CD4-positive, alpha-beta T cell treated with Interleukin-6 for 4 hours (primary cell): Measurements from ENCODE around the gene IFNLR1.

Experiments
- DNase-seq: peaks from one replicate; pipeline ENCODE4 v3.0.0-alpha.2; 2020; ENCODE audit warnings: mixed read lengths

Gene IFNLR1

DNA sequence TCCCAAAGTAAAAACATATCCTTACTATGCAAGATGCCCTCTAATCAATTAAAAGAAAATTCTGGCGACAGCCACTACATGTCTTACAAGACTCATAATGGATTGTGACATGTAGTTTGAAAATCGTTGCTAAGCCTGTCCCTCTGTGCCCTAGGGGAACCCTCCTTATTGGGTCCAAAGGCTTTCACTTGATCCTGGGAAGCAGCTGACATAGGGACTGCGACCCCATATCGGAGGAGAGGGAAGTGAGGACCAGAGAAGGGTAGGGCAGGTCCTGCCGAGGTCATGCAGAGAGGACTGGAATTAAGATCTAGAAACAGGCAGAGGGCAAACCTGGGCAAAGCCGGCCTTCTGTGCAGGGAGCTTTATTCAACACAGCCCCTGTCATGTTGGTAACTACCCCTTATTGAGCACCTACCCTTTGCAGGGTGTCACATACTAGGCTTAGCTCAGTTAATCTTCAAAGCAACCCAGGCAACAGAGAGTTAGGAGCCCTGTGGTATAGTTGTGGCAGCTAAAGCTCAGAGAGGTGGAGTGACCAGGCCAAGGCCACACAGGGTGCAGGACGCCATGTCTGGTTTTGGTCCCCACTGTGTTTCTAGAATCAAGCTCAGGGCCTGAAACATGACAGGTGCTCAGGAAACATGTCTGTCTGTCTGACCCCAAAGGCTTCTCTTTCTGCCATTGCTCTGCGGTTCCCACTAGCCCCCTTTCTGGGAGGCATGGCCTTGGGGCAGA is 18.4 kb upstream of the IFNLR1 start:
- DNase-seq: no peak

DNA sequence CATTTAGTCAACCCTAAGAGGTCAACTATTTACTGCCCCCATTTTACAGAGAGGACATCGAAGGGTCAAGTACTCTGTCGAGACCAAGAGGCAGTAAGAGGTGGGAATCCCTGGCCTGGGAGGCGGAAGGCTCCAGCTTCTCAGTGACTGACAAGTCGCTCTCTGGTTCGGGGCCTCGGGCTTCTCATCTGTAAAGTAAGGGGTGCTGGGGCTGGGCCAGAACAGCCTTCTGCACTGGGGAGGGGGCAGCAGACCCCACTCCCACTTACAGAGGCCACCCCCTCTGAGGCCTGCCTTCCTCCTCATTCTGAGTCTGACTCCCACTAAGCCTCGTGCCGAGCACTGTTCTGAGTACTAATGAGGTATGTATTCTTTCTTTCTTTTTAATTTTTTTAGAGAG is 17.0 kb upstream of the IFNLR1 start:
- DNase-seq: no peak

DNA sequence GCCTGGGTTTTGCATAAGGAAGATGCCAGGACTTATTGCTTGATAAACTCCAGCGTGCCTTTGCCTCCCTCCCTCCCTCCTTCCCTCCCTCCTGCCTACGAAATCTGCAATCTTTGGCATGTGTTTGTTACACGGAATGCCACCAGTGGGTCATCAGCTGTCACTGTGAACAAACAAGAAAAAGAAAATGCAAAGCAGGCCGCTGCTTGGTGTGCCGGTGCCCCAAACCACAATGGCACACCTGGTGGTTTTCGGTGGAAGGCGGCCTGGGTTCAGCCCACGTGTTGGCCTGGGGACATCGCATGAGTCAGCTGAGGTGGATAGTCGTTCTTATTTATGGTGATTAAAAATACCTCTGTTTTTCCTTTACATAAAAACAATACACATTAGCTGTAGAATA is 16.3 kb upstream of the IFNLR1 start:
- DNase-seq: peak; percentile 13

DNA sequence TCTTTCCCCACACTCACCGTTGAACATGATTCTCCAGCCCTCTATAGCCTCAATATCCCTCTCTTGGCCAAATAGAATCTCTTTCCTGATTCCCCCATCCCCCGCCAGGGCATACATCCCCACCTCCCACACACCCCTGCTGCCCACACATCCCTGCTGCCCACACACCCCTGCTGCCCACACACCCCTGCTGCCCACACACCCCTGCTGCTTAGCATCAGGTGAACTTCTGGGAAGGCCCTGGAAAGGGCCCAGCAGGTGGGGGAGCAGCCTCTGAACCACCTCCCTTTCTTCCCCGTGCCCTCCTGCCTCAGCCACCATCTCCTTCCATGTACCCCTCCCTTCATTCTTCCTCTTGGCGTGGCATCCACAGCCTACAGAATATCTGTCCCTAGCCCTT is 15.9 kb upstream of the IFNLR1 start:
- no peak for DNase-seq

DNA sequence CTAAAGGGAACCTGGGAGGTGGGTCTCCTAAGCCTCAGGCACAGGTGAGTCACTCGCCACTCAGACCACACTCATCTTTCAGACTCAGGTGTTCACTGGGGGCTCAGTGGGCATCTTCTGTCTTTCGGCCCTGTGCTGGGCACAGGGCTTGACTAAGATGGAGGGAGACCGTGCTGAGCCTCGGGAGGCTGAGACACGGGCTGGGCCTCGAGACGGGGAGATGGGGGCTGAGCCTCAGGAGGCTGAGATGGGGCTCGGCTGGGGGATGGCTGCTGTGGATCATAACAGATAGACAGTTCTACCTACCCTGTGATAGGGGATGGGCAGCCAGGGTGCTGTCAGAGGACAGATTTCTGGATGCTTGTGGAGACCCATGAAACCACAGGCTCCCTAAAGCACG is 15.5 kb upstream of the IFNLR1 start:
- no peak for DNase-seq

DNA sequence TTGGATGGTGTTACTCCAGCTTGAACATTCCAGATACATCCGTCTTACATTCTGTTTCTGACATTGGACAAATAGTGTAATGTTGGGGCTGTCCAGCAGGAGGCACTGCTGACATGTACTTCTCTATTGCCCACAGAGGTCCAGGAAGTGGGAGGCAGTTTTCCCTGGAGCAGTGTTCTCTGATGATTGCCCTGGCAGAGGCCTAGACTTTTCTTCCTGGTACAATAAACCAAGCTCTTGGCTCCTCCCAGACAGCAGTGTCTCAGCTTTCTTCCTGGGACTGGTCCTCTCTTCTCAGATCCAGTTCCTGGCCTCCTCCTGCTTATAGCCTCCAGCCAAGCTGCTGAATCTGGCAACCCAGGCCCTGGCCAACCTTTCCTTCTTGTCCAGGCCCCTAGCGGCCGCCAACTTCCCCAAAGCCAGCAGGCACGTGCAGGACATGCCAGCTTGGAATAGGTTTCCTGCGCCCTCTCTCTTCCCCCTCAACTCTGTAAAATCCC is 14.9 kb upstream of the IFNLR1 start:
- DNase-seq: peak; percentile 68

DNA sequence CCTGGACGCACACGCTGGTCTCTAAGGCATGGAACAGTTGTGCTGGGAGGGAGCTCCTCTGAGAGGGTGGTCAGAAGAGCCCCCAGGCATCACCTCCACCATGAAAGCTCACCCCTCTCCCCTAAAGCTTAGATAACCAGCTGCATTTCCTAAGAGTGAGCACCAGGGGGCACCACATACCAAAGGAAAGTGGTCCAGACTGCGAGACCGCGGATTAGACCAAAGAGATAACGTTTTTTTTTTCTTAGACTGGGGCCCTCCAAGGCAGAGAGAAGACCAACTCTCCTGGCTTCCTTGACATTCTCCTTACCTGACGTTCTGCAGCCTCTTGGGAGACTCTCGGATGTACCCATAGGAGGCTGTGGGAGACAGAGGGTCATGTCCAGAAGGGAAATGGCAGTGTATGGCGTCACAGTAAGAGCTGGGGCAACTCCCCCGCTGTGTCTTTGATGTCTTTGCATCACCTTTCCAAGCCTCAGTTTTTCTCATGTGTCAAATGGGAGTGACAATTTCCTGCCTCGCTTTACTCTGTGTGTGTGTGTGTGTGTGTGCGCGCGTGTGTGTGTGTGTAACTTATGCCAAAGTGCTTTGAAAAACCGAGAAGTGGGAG is 12.3 kb upstream of the IFNLR1 start:
- peak; percentile 81 for DNase-seq

DNA sequence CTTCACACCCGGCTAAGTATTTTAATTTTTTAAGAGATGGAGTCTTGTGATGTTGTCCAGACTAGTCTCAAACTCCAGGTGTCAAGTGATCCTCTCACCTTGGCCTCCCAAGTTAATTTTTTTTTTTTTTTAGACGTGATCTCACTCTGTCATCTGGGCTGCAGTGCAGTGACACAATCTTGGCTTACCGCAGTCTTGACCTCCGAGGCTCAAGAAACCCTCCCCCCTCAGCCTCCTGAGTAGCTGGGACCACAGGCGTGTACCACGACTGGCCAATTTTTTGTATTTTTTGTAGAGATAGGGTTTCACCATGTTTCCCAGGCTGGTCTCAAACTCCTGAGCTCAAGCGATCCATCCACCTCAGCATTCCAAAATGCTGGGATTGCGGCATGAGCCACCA is 11.7 kb upstream of the IFNLR1 start:
- DNase-seq: no peak

DNA sequence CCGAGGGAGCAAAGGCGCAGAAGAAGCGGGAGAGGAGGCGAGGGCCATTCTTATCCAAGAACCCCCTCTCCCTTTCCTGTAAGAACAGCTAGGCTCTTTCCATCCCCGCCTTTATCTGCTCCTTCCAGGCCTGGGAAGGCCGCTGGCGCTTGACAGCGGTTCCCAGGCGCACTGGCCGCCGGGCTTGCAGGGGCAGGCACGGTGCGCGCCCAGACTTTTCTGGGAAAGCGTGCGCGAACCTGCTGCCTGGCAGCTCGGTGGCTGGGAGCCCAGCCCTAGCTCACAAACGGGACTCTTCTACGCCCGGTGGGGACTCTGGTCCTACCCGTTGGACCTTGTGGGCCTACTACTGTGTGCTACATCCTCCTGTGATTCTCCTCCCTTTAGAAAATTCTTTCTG is 8.8 kb upstream of the IFNLR1 start:
- no peak for DNase-seq

DNA sequence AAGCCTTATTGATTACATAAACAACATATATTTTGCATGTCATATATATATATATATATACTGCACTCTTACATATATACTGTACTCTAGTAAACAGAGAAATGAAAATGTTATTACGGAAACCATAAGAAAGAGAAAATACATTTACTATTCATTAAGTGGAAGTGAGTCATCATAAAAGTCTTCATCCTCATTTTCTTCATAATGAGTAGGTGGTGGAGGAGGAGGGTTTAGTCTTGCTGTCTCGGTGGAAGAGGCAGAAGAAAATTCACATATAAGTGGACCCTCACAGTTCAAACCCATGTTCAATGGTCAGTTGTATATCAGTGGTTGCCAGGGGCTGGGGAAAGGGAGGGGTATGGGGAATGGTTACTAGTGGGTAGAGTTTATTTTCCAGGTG is 8.0 kb upstream of the IFNLR1 start:
- DNase-seq: no peak

DNA sequence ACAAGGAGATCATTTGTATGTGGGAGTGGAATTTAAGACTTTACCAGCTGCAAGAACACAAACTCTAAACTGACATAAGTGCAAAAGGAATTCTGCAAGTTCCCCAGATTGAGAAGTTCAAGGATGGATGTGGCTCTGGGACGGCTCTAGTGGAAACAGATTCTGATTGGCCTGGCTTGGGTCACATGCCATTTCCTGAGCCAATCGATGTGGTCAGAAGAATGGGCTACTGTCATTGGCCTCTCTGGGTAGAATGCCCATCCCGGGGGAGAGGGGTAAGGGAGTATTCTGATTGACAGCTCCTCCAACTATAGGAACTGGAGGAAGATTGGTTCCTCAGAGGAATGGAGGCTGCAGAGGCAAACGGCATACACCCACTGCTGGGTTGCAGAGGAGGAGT is 6.0 kb upstream of the IFNLR1 start:
- no peak for DNase-seq

DNA sequence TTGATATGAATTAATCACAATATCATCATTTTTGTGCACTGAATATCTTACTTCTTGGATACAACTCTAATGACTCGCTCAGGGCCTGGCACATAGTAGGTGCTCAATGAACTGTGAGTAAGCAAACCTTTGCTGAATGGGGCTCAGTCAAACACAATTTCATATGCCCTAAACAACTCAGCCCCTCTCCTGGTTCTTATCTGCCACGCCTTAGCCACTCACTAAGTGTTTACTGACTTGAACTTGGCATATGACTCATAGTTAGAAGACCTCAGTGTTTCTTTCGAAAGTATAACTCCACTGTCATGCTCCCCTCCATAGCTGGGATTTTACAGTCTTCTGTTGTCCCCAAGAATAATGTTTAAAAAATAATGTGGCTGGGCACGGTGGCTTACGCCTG is 4.8 kb upstream of the IFNLR1 start:
- DNase-seq: peak; percentile 38

DNA sequence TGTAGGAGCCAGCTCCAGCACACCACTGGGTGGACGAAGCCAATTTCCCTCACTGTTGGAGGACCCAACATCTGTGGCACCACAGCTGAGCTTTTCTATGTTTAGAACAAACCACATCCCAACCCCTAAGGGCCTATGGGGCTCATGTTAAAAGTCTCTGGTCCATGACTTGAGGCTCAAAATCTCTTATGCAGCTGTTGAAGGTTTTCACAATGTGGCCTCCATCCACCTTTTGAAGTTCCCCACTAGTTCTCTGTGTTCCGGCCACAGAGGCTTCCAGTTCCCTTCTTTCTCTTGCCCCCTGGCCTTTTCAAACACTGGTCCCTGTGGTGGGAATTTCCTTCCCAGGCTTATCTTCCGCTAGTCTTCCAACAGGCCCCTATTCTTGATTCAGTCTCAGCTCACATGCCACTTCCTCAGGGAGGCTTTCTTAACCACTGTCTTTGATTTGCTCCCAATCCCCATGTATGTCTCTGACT is 3.9 kb upstream of the IFNLR1 start:
- no peak for DNase-seq

DNA sequence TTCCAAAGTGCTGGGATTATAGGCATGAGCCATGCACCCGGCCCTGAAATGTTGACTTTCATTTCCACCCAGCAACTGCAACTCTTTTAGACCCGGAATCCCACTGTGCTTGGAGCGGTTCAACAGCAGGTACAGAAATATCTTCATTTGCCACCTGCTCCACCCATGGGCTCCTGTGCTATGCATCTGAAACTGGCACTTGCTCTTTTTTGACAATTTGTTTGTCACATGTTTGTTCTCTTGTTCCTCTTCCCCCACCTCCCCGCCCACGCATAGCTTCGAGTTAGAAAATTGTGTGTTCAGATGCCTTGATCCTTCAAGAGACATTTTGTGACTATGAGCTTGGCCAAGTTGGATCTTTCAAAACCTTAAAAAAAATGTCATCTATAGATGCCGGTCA is 2.4 kb upstream of the IFNLR1 start:
- DNase-seq: peak; percentile 11

DNA sequence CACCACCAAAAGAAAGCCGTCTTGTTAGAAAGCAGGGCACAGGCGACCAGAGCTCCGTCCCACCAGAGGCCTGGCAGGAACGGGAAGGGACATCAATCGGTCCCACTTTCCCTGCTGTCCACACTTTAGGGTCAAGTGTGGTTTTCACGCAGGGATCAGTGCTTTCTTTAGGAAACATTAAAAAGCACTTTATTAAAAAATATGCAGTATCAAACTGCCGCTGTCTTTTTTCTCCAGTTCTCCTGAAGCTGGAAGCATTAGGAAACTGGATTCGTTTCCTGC is 437 bp downstream of the IFNLR1 start:
- DNase-seq: no peak

DNA sequence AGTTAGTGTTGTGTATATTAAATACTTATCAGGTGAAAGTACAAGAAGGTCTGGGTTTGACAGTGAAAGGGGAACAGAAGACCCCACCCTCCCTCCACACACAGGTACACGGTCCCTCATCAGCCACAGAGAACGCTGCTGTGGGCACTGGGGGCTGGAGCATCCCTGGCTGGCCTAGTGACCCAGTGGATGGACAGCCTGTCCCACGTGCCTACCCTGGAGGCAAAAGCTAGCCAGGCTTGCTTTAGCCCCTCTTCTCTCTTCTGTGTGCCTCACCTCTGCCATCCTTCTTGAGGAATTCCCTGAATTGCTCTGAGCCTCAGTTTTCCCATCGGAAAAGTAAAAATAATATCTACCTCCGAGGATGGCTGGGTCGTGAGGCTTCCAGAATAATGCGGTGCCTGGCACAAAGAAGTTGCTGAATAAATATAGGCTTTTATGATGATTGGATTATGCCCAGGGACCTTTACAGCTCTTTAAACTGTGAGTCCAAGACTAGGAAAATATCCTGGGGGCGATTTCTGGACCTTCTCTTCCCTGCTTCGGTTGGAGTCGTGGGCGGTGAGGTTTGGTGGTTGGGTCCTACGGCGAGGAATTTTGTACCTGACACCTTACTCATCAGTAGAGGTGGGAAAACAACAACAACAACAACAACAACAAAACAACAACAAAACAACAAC is 918 bp downstream of the IFNLR1 start:
- no peak for DNase-seq

DNA sequence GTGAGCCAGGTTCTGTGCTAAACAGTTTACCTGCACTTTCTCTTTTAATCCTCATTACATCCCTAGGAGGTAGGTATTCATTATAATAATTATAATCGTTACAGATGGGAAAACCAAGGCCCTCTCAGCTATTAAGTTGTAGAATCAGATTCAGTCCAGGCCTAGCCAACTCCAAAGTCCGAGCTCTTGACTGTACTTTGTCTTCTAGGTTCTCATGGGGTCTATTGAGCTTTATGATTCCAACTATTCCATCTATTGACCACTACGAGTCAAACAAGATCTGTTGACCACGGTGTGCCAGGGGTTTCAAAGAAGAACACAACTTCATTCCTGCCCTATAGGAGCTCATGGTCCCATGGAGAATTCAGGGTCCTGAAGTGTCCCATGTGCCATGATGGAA is 2.0 kb downstream of the IFNLR1 start:
- DNase-seq: no peak

DNA sequence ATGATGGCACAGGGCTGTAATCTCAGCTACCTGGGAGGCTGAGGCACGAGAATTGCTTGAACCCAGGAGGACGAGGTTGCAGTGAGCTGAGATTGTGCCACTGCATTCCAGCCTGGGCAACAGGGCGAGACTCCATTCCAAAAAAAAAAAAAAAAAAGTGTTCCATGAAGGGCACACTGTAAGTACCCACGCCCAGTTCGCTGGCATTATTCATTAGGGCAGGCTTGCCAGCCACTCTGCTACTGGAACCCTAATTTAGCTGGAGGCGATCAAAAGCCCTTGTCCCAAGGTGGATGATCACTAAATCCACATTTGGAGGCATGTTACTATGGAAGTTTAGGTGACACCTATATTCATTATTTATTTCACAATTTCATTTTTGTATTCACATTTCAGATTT is 5.0 kb downstream of the IFNLR1 start:
- DNase-seq: no peak

DNA sequence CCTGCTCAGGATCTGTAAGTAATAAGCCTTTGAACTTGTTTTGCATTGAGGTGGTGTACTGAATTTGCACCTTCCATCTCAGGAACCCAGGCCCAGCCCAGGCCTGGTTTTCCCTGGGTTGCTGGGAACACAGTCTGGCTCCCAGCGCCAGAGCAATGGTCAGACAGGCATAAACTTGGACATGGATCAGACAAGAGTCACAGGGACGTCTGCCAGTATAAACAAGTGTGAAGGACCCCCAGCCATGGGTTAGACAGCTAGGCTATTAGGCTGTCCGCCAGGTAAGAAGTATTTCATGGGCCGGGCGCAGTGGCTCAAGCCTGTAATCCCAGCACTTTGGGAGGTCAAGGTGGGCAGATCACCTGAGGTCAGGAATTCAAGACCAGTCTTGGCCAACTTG is 5.5 kb downstream of the IFNLR1 start:
- DNase-seq: no peak

DNA sequence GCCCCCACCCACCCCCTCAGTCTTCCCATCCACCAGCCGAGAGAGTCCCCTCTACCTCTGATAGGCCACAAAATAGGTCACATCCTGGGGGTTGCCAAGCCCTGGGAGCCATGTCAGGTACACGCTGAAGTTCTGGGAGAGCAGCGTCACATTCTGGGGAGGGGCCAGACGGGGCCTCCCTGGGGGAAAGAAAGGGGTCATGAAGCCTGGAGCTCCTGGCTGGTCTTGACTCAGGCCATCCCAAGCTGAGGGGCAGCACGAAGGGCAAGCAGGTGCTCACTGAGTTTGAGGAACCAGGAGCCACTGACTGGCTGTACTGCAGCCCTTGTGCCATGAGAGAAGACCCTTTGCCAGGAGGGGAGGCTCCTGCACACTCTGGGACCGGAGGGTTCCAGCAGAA is 6.4 kb downstream of the IFNLR1 start:
- DNase-seq: no peak

DNA sequence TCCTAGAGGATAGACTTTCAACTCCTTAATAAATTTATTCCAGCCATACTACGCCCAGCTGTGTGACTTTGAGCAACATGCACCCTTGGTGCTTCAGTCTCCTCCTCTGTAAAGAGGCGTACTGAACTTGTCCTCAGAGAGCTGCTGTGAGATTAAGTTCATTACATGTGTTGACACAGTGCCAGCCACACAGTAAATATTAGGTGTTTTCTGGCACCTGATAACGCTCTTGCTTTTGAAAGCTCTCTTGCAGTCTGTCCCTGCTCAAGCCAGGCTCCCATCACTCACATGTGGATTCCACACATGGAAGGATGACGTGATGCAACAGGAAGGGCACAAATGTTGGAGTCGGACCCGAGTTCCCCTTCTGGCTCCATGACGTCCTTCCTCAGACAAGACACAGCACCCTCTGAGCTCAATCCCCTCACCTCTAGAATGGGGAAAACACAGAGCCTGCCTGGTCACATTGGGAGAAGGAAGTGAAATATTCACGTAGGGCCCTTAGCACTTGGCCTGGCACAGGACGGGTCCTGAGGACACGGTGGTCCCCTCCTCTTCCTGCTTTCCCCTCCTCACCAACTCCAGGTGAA is 7.7 kb downstream of the IFNLR1 start:
- DNase-seq: no peak

DNA sequence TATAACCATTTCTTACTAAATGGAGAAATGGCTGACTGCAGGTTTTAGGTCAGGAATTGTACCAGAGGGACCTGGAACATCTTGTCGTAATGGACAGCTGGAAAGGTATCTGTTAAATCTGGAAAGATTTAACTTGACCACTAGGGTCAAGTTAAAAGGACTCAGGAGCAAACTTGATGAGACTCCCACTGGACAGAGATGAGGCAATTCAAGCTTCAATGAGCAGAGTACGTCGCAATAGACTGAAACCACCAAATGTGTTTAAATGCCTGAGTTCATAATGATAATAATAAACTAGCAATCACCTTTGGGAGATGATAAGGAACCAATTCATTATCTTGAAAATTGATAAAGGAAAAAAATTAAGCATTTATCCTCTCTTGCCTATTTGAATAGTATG is 8.7 kb downstream of the IFNLR1 start:
- no peak for DNase-seq

DNA sequence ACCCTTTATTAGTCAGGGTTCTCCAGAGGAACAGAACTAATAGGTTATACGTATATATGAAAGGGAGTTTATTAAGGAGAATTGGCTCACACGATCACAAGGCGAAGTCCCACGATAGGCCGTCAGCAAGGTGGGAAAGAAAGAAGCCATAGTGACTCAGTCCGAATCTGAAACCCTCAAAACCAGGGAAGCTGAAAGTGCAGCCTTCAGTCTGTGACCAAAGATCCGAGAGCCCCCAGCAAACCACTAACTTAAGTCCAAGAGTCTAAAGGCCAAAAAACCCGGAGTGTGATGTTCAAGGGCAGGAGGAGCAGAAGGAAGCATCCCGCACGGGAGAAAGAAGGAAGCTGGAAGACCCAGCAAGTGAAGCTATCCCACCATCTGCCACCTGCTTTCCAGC is 9.9 kb downstream of the IFNLR1 start:
- DNase-seq: no peak
